SK-N-SH (cell line): ENCODE measurements around the gene CFAP126. TPM values are rescaled to one million over a fixed set of nuclear protein-coding genes. Genes with fewer than 3 reads are reported as not detected.
A peak's percentile ranks its signal among the peaks of the same experiment; 100 is the strongest.
"Not testable (repeated sequence)": the region's sequence is repeated elsewhere in the genome, so short reads cannot be mapped to it uniquely, and the experiment has no call there.

Source experiments
- CTCF ChIA-PET: fragments of 300-600, 350-600 bp; formaldehyde crosslinking; extraction: SDS; loops from one replicate; lab custom pipeline; 2021; lab: Yijun Ruan, JAX
- POLR2A ChIA-PET: fragments of 350-600 bp; sonication (Branson Sonifier 250); formaldehyde crosslinking; extraction: SDS; loops from one replicate; lab custom pipeline; 2020; ENCODE audit warnings: antibody characterized with exemption, inconsistent platforms; lab: Yijun Ruan, JAX
- DNase-seq: peaks from one replicate; pipeline ENCODE4 v3.0.0; 2012
- H2AFZ ChIP-seq: fragments of 200-600 bp; sonication (generic); 2 replicates; pipeline ENCODE4 v1.8.1; 2016; ENCODE audit warnings: antibody characterized with exemption, mild to moderate bottlenecking, low read depth
- H3F3A ChIP-seq: fragments of 200-600 bp; sonication (generic); replicated peaks from 2 replicates; pipeline ENCODE3; 2016; ENCODE audit warnings: antibody characterized with exemption, mild to moderate bottlenecking; ENCODE audit not compliant: insufficient read depth
- H3K27ac ChIP-seq, 2 experiments: fragments of 200-500 bp in 1 of 2; fragments of 200-600 bp in 1 of 2; sonication (Bioruptor generic) in 1 of 2; sonication (generic), shearing (Covaris generic) in 1 of 2; 2 replicates each; pipeline versions ENCODE4 v1.5.1 to v1.6.1; 2014 to 2016; ENCODE audit warnings: low read depth in 2 of 2, inconsistent platforms in 1 of 2, low read length in 1 of 2, mild to moderate bottlenecking in 1 of 2, mixed read lengths in 1 of 2
- H3K27me3 ChIP-seq: fragments of 200-600 bp; sonication (generic), shearing (Covaris generic); 2 replicates; pipeline ENCODE4 v1.6.1; 2016; ENCODE audit warnings: mixed run types; ENCODE audit not compliant: insufficient read depth
- H3K36me3 ChIP-seq, 2 experiments: fragments of 200-500 bp in 1 of 2; fragments of 200-600 bp in 1 of 2; sonication (Bioruptor generic) in 1 of 2; sonication (generic) in 1 of 2; replicated peaks in 1 of 2; 2 replicates each; pipeline versions ENCODE3 to v1.5.1; 2014 to 2016; ENCODE audit warnings: low read length in 1 of 2, mild to moderate bottlenecking in 1 of 2; ENCODE audit not compliant: insufficient read depth in 2 of 2, control insufficient read depth in 1 of 2
- H3K4me1 ChIP-seq, 2 experiments: fragments of 200-500 bp in 1 of 2; fragments of 200-600 bp in 1 of 2; sonication (Bioruptor generic) in 1 of 2; sonication (generic), shearing (Covaris generic) in 1 of 2; 2 replicates each; pipeline versions ENCODE4 v1.5.1 to v1.6.1; 2014 to 2016; ENCODE audit warnings: low read depth in 1 of 2, low read length in 1 of 2, mixed run types in 1 of 2; ENCODE audit not compliant: insufficient read depth in 2 of 2, control insufficient read depth in 1 of 2
- H3K4me2 ChIP-seq: fragments of 200-600 bp; sonication (generic), shearing (Covaris generic); 2 replicates; pipeline ENCODE4 v1.6.1; 2017; ENCODE audit warnings: mixed run types
- H3K4me3 ChIP-seq, 2 experiments: fragments of 200-500 bp in 1 of 2; fragments of 200-600 bp in 1 of 2; sonication (Bioruptor generic) in 1 of 2; sonication (generic), shearing (Covaris generic) in 1 of 2; 2 replicates each; pipeline versions ENCODE4 v1.5.1 to v1.8.1; 2014 to 2016; ENCODE audit warnings: low read depth in 2 of 2, inconsistent platforms in 1 of 2, low read length in 1 of 2, mild to moderate bottlenecking in 1 of 2, mixed read lengths in 1 of 2, moderate library complexity in 1 of 2
- H3K79me2 ChIP-seq: fragments of 200-600 bp; sonication (generic); 2 replicates; pipeline ENCODE4 v1.8.1; 2017; ENCODE audit warnings: mild to moderate bottlenecking; ENCODE audit not compliant: insufficient read depth
- H3K9ac ChIP-seq: fragments of 200-600 bp; sonication (generic); 2 replicates; pipeline ENCODE4 v1.6.1; 2017; ENCODE audit warnings: mixed run types
- H3K9me2 ChIP-seq: fragments of 200-600 bp; sonication (generic); 2 replicates; pipeline ENCODE4 v1.6.1; 2017; ENCODE audit warnings: mixed run types
- H3K9me3 ChIP-seq: fragments of 200-600 bp; sonication (generic); 2 replicates; pipeline ENCODE4 v1.6.1; 2017; ENCODE audit warnings: mixed run types, mild to moderate bottlenecking, moderate library complexity
- H4K20me1 ChIP-seq: fragments of 200-600 bp; sonication (generic); 2 replicates; pipeline ENCODE4 v1.6.1; 2017; ENCODE audit warnings: mild to moderate bottlenecking, mixed run types; ENCODE audit not compliant: insufficient read depth
- CTCF ChIP-seq: fragments of 200-600 bp; sonication (generic); IDR thresholded peaks from 2 replicates; pipeline ENCODE4 v1.6.1; 2017; ENCODE audit warnings: antibody characterized with exemption, mild to moderate bottlenecking, moderate library complexity
- RAD21 ChIP-seq: IDR thresholded peaks from 2 replicates; pipeline ENCODE4 v1.6.1; 2012; ENCODE audit warnings: mild to moderate bottlenecking, low read length
- TCF12 ChIP-seq: IDR thresholded peaks from 2 replicates; pipeline ENCODE4 v1.4.0; 2012
- WGBS: methylation state at CpG from one replicate; pipeline ENCODE4 v1.1.6; 2017; ENCODE audit warnings: low lambda C conversion rate; 5-methylcytosine and 5-hydroxymethylcytosine counted together
- polyA plus RNA-seq, 3 experiments: library from polyadenylated mRNA; depleted of rRNA; stranded (reverse); fragments of >200 nt; gene quantifications; 2 replicates each; pipeline ENCODE4 v1.2.3, GENCODE V29; 2012

The CFAP126 gene
- not detected in 2 replicates for polyA plus RNA-seq (2012; rRNA removed)
- not detected in 2 replicates for polyA plus RNA-seq (2012; cell fraction: cytosol; rRNA removed)
- polyA plus RNA-seq (2012; cell fraction: nucleus; rRNA removed): 0.14 TPM in 1 of 2 replicates, not detected in the other

- Histone ChIP-seq H3K9me3 (no peaks in the 10 kb centered on the region), H2AFZ (no peak within 1 kb of the TSS), H3K27me3 (no peaks in the 10 kb centered on the region), H3F3A (peaks cover 5% of the 10 kb centered on the region), H4K20me1 (no peaks in the 10 kb centered on the region), H3K27ac (peak within 1 kb of the TSS in 1 of 2 experiments; percentile 53; a peak in 2 of 4 replicates), H3K79me2 (no peaks in the 10 kb centered on the region), H3K36me3 (peaks cover 18 to 33% of the 10 kb centered on the region in 2 experiments), H3K9ac (0 out of 2 replicates have a peak within 1 kb of the TSS, but pooled peaks have one; percentile 12), H3K4me2 (no peak within 1 kb of the TSS), H3K4me1 (0 out of 4 replicates have a peak, but pooled peaks cover 0 to 2% of the 10 kb centered on the region in 2 experiments), H3K4me3 (no peak within 1 kb of the TSS), H3K9me2 (no peaks in the 10 kb centered on the region)
- peak; percentile 50 for TF ChIP-seq RAD21
- peak; percentile 41 for TF ChIP-seq CTCF
- no peak for TF ChIP-seq TCF12
- DNase-seq: peak; percentile 57
- ChIA-PET CTCF (interaction anchor here (1.0 to 2.7 kb wide), 8 partner anchors 14 to 175 kb away, joined by 3 to 22 read pairs (median 4); no protein-coding TSS in a partner anchor), POLR2A (no interaction called here)
- WGBS: 47% methylated on average over 6 of the region's 6 CpGs
Measured at GRCh38 chr1:161367684-161368400, at the start of gene CFAP126. TSS of gene CFAP126 (minus strand) at chr1:161367876. CDS start at chr1:161367868, 8 bp downstream.

GRCh38 chr1:161413050-161413449 lies 45.4 kb upstream of the CFAP126 start:
- H3K27me3 ChIP-seq, DNase-seq, H3K27ac ChIP-seq, H3K4me3 ChIP-seq, CTCF ChIA-PET, H3F3A ChIP-seq, H3K79me2 ChIP-seq, H4K20me1 ChIP-seq, H3K4me2 ChIP-seq, H3K9me2 ChIP-seq, H2AFZ ChIP-seq, POLR2A ChIA-PET, H3K4me1 ChIP-seq, H3K36me3 ChIP-seq, H3K9me3 ChIP-seq, H3K9ac ChIP-seq: not testable (repeated sequence)
- WGBS: 51% methylated on average over 7 of the region's 7 CpGs

GRCh38 chr1:161410636-161410970 lies 42.9 kb upstream of the CFAP126 start:
- CTCF ChIA-PET: not testable (repeated sequence)
- 50% methylated on average over 4 of the region's 4 CpGs for WGBS

GRCh38 chr1:161409848-161410635 lies 42.4 kb upstream of the CFAP126 start:
- H3K4me3 ChIP-seq, H3F3A ChIP-seq, H3K9ac ChIP-seq, H3K9me2 ChIP-seq, H3K4me2 ChIP-seq, H4K20me1 ChIP-seq, H3K27me3 ChIP-seq, H2AFZ ChIP-seq, H3K9me3 ChIP-seq, H3K27ac ChIP-seq, H3K4me1 ChIP-seq, H3K79me2 ChIP-seq, POLR2A ChIA-PET, DNase-seq, H3K36me3 ChIP-seq: not testable (repeated sequence)
- CTCF ChIA-PET: interaction anchor here (2.3 kb wide), 1 partner anchor 10 kb away, joined by 7 read pairs; no protein-coding TSS in a partner anchor
- WGBS: 76% methylated on average over 12 of the region's 13 CpGs

More at GRCh38 chr1:161410636-161410970, 42.9 kb upstream of the CFAP126 start:
- H2AFZ ChIP-seq, H3K36me3 ChIP-seq, H3F3A ChIP-seq, H4K20me1 ChIP-seq, H3K9me3 ChIP-seq, H3K4me3 ChIP-seq, H3K9me2 ChIP-seq, H3K9ac ChIP-seq, H3K4me2 ChIP-seq, H3K4me1 ChIP-seq, POLR2A ChIA-PET, H3K27ac ChIP-seq, H3K27me3 ChIP-seq, H3K79me2 ChIP-seq, DNase-seq: not testable (repeated sequence)
